Body of pancreas (tissue), 4 donors: ENCODE data around the gene NR3C2.

Source experiments
- POLR2A ChIP-seq, 3 donors: fragments of 450-650 bp; IDR thresholded peaks; one replicate each; pipeline ENCODE4 v1.6.1; 2016; ENCODE audit warnings: antibody characterized with exemption in 3 of 3, mild to moderate bottlenecking in 2 of 3
- TF ChIP-seq, protein P1 (sequence below), 7 experiments: fragments of 450-650 bp in 4 of 7; fragments of 200-600 bp in 3 of 7; sonication (generic) in 3 of 7; IDR thresholded peaks; one replicate each; pipeline ENCODE4 v1.5.1; 2016 to 2019; ENCODE audit warnings: antibody characterized with exemption in 7 of 7

DNA sequence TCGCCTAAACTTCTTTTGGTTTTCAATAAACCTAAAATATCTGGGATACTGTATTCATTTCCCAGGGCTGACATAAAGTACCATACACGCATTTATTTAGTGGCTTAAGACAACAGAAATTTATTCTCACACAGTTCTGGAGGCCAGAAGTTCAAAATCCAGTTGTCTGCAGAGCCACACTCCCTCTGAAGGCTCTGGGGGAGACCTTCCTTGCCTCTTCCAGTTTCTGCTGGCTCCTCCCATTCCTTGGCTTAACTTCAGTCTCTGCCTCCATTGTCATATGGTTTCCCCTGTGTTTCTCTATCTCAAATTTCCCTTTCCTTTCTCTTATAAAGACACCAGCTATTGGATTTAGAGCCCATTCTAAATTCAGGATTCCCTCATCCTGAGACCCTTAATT, 44.4 kb downstream of the NR3C2 start:
- TF ChIP-seq, protein P1, sequence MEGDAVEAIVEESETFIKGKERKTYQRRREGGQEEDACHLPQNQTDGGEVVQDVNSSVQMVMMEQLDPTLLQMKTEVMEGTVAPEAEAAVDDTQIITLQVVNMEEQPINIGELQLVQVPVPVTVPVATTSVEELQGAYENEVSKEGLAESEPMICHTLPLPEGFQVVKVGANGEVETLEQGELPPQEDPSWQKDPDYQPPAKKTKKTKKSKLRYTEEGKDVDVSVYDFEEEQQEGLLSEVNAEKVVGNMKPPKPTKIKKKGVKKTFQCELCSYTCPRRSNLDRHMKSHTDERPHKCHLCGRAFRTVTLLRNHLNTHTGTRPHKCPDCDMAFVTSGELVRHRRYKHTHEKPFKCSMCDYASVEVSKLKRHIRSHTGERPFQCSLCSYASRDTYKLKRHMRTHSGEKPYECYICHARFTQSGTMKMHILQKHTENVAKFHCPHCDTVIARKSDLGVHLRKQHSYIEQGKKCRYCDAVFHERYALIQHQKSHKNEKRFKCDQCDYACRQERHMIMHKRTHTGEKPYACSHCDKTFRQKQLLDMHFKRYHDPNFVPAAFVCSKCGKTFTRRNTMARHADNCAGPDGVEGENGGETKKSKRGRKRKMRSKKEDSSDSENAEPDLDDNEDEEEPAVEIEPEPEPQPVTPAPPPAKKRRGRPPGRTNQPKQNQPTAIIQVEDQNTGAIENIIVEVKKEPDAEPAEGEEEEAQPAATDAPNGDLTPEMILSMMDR (IDR thresholded peaks at IDR 0.05): no peak
- TF ChIP-seq POLR2A (IDR thresholded peaks at IDR 0.05): no peak
